ENCODE results near the gene SEC14L3.

The SEC14L3 gene

GRCh38 chr22:30421695-30422480 lies 49.9 kb downstream of the SEC14L3 start:
- no peak for DNase-seq (ENCODE audit: extremely low read depth, insufficient read length)
- Histone ChIP-seq H3K36me3 (ENCODE audit: control insufficient read depth, insufficient read depth, low read length) (peaks cover 13% of the 10 kb centered on the region), H3K27me3 (replicated peaks; ENCODE audit: control insufficient read depth, insufficient read depth, low read length) (no peaks in the 10 kb centered on the region), H3K4me3 (replicated peaks; ENCODE audit: low read depth, low read length) (peak overlapping the region; percentile 84)
- TF ChIP-seq CTCF (IDR thresholded peaks at IDR 0.05; ENCODE audit: insufficient read depth, low read length, poor library complexity, severe bottlenecking): no peak

- H3K27me3 ChIP-seq (replicated peaks; ENCODE audit: control insufficient read depth, insufficient read depth, low read length): no peaks in the 10 kb centered on the region
- DNase-seq (ENCODE audit: extremely low read depth, insufficient read length): no peak
- peaks cover 15% of the 10 kb centered on the region for H3K36me3 ChIP-seq (ENCODE audit: control insufficient read depth, insufficient read depth, low read length)
- no peak overlapping the region for H3K4me3 ChIP-seq (replicated peaks; ENCODE audit: low read depth, low read length)
- no peak for TF ChIP-seq CTCF (IDR thresholded peaks at IDR 0.05; ENCODE audit: insufficient read depth, low read length, poor library complexity, severe bottlenecking)
Observed at GRCh38 chr22:30420347-30421125, 51.3 kb downstream of the SEC14L3 start.

GRCh38 chr22:30416837-30417236 lies 55.0 kb downstream of the SEC14L3 start:
- no peak overlapping the region for H3K4me3 ChIP-seq (replicated peaks; ENCODE audit: low read depth, low read length)
- peaks cover 15% of the 10 kb centered on the region for H3K36me3 ChIP-seq (ENCODE audit: control insufficient read depth, insufficient read depth, low read length)
- TF ChIP-seq CTCF (IDR thresholded peaks at IDR 0.05; ENCODE audit: insufficient read depth, low read length, poor library complexity, severe bottlenecking): no peak
- H3K27me3 ChIP-seq (replicated peaks; ENCODE audit: control insufficient read depth, insufficient read depth, low read length): no peaks in the 10 kb centered on the region
- DNase-seq (ENCODE audit: extremely low read depth, insufficient read length): no peak

GRCh38 chr22:30416403-30416802 lies 55.4 kb downstream of the SEC14L3 start:
- Histone ChIP-seq H3K36me3 (ENCODE audit: control insufficient read depth, insufficient read depth, low read length) (peaks cover 14% of the 10 kb centered on the region), H3K4me3 (replicated peaks; ENCODE audit: low read depth, low read length) (no peak overlapping the region), H3K27me3 (replicated peaks; ENCODE audit: control insufficient read depth, insufficient read depth, low read length) (no peaks in the 10 kb centered on the region)
- TF ChIP-seq CTCF (IDR thresholded peaks at IDR 0.05; ENCODE audit: insufficient read depth, low read length, poor library complexity, severe bottlenecking): no peak
- DNase-seq (ENCODE audit: extremely low read depth, insufficient read length): no peak

GRCh38 chr22:30414525-30415047 lies 57.2 kb downstream of the SEC14L3 start:
- Histone ChIP-seq H3K36me3 (ENCODE audit: control insufficient read depth, insufficient read depth, low read length) (peaks cover 14% of the 10 kb centered on the region), H3K27me3 (replicated peaks; ENCODE audit: control insufficient read depth, insufficient read depth, low read length) (no peaks in the 10 kb centered on the region)
- DNase-seq (ENCODE audit: extremely low read depth, insufficient read length): no peak

More at GRCh38 chr22:30414525-30415047, 57.2 kb downstream of the SEC14L3 start:
- no peak overlapping the region for H3K4me3 ChIP-seq (replicated peaks; ENCODE audit: low read depth, low read length)
- no peak for TF ChIP-seq CTCF (IDR thresholded peaks at IDR 0.05; ENCODE audit: insufficient read depth, low read length, poor library complexity, severe bottlenecking)

Data from GM06990 (cell line).